WTC11 (cell line): ENCODE measurements around the gene SMYD1. TPM values are rescaled to one million over a fixed set of nuclear protein-coding genes. Genes with fewer than 3 reads are reported as not detected.

Experiments
- ATAC-seq: fragments of 200-7000 bp; cut with Tn5 transposase; 2 replicates; pipeline ENCODE4 v1.10.0; 2021; ENCODE audit warnings: mild to moderate bottlenecking, moderate library complexity
- CTCF ChIA-PET: fragments of 300-600 bp; sonication (Branson Sonifier 250); formaldehyde crosslinking; loops from one replicate; lab custom pipeline; 2021; ENCODE audit warnings: antibody characterized with exemption; lab: Charles Lee
- POLR2A ChIA-PET: fragments of 350-600 bp; sonication (Branson Sonifier 250); formaldehyde crosslinking; loops from one replicate; lab custom pipeline; 2021; ENCODE audit warnings: antibody characterized with exemption; lab: Charles Lee
- DNase-seq: peaks from one replicate; pipeline ENCODE4 v3.0.0; 2021; ENCODE audit warnings: low spot score
- H3K27ac Mint-ChIP-seq: 2 replicates; pipeline ENCODE4 v1.8.0; 2021; ENCODE audit warnings: mixed read lengths
- H3K27me3 Mint-ChIP-seq: 2 replicates; pipeline ENCODE4 v1.8.0; 2021; ENCODE audit warnings: low read depth, mild to moderate bottlenecking, moderate library complexity, mixed read lengths
- H3K36me3 Mint-ChIP-seq: 2 replicates; pipeline ENCODE4 v1.8.0; 2021; ENCODE audit warnings: mixed read lengths
- H3K4me1 Mint-ChIP-seq: 2 replicates; pipeline ENCODE4 v1.8.0; 2022; ENCODE audit warnings: mixed read lengths
- H3K4me3 Mint-ChIP-seq: 2 replicates; pipeline ENCODE4 v1.8.0; 2021; ENCODE audit warnings: mild to moderate bottlenecking, moderate library complexity, mixed read lengths
- H3K9me3 Mint-ChIP-seq: 2 replicates; pipeline ENCODE4 v1.8.0; 2021; ENCODE audit warnings: mixed read lengths
- AFF4 ChIP-seq: sonication (generic); formaldehyde crosslinking; IDR thresholded peaks from 2 replicates; pipeline ENCODE4 v1.8.1; 2023; ENCODE audit warnings: mild to moderate bottlenecking, missing genetic modification reagents, borderline replicate concordance
- CREB1 ChIP-seq: sonication (generic); formaldehyde crosslinking; IDR thresholded peaks from 2 replicates; pipeline ENCODE4 v1.8.0; 2023; ENCODE audit warnings: mild to moderate bottlenecking, missing genetic modification reagents
- ESRRA ChIP-seq: sonication (generic); formaldehyde crosslinking; IDR thresholded peaks from 2 replicates; pipeline ENCODE4 v1.8.1; 2022; ENCODE audit warnings: mild to moderate bottlenecking, missing genetic modification reagents, borderline replicate concordance
- FOXP1 ChIP-seq: sonication (generic); formaldehyde crosslinking; IDR thresholded peaks from 2 replicates; pipeline ENCODE4 v1.8.0; 2022; ENCODE audit warnings: missing genetic modification reagents, mild to moderate bottlenecking, moderate library complexity, borderline replicate concordance
- KAT7 ChIP-seq: sonication (generic); formaldehyde crosslinking; IDR thresholded peaks from 2 replicates; pipeline ENCODE4 v1.8.1; 2023; ENCODE audit warnings: missing genetic modification reagents, mild to moderate bottlenecking, borderline replicate concordance
- MYBL2 ChIP-seq: sonication (generic); formaldehyde crosslinking; IDR thresholded peaks from 2 replicates; pipeline ENCODE4 v1.8.1; 2023; ENCODE audit warnings: mild to moderate bottlenecking, moderate library complexity, missing genetic modification reagents
- NFYB ChIP-seq: sonication (generic); formaldehyde crosslinking; conservative IDR thresholded peaks from 2 replicates; pipeline ENCODE4 v1.8.0; 2022; ENCODE audit warnings: low read depth, missing genetic modification reagents
- NR3C1 ChIP-seq: sonication (generic); formaldehyde crosslinking; conservative IDR thresholded peaks from 2 replicates; pipeline ENCODE4 v1.8.1; 2023; ENCODE audit warnings: low read depth, mild to moderate bottlenecking, missing genetic modification reagents
- PREB ChIP-seq: sonication (generic); formaldehyde crosslinking; IDR thresholded peaks from 2 replicates; pipeline ENCODE4 v1.8.1; 2022; ENCODE audit warnings: mild to moderate bottlenecking, missing genetic modification reagents, moderate library complexity, borderline replicate concordance
- RORB ChIP-seq: fragments of 250-450 bp; sonication (Bioruptor Pico); IDR thresholded peaks from 2 replicates; pipeline ENCODE4 v1.9.0; 2021; ENCODE audit warnings: mild to moderate bottlenecking
- SOX15 ChIP-seq: fragments of 250-450 bp; sonication (Bioruptor Pico); IDR thresholded peaks from 2 replicates; pipeline ENCODE4 v1.9.0; 2021; ENCODE audit warnings: mild to moderate bottlenecking
- ZNF121 ChIP-seq: sonication (generic); formaldehyde crosslinking; IDR thresholded peaks from 2 replicates; pipeline ENCODE4 v1.8.0; 2023; ENCODE audit warnings: missing genetic modification reagents
- ZNF263 ChIP-seq: sonication (generic); formaldehyde crosslinking; IDR thresholded peaks from 2 replicates; pipeline ENCODE4 v1.8.1; 2022; ENCODE audit warnings: low read depth, mild to moderate bottlenecking, moderate library complexity, missing genetic modification reagents
- ZNF317 ChIP-seq: sonication (generic); formaldehyde crosslinking; IDR thresholded peaks from 2 replicates; pipeline ENCODE4 v1.8.1; 2023; ENCODE audit warnings: low read depth, mild to moderate bottlenecking, moderate library complexity, missing genetic modification reagents, borderline replicate concordance
- ZNF532 ChIP-seq: fragments of 250-450 bp; sonication (Bioruptor Pico); IDR thresholded peaks from 2 replicates; pipeline ENCODE4 v1.9.0; 2021; ENCODE audit warnings: mild to moderate bottlenecking, borderline replicate concordance
- ZSCAN18 ChIP-seq: fragments of 250-450 bp; sonication (Bioruptor Pico); IDR thresholded peaks from 2 replicates; pipeline ENCODE4 v2.1.2; 2022; ENCODE audit warnings: mild to moderate bottlenecking, moderate library complexity
- total RNA-seq: library from RNA; stranded (reverse); gene quantifications from 3 replicates; pipeline ENCODE4 v1.2.3, GENCODE V29; 2021
- TF ChIP-seq, protein P1 (sequence below): fragments of 200-600 bp; IDR thresholded peaks from 2 replicates; pipeline ENCODE4 v1.8.0; 2022; ENCODE audit warnings: antibody characterized with exemption
- TF ChIP-seq, protein P2 (sequence below): sonication (generic); formaldehyde crosslinking; IDR thresholded peaks from 2 replicates; pipeline ENCODE4 v1.8.0; 2022; ENCODE audit warnings: mild to moderate bottlenecking, missing genetic modification reagents

Gene SMYD1
- total RNA-seq, 1 experiment from 2014 or later, result not detected

GRCh38 chr2:88048541-88048940 is 19.1 kb upstream of the SMYD1 start:
- Mint-ChIP-seq H3K4me3 (no peak overlapping the region), H3K9me3 (no peaks in the 10 kb centered on the region), H3K27ac (no peak overlapping the region), H3K36me3 (no peaks in the 10 kb centered on the region), H3K4me1 (peaks cover 3% of the 10 kb centered on the region), H3K27me3 (no peaks in the 10 kb centered on the region)
- ChIA-PET CTCF (no interaction called here), POLR2A (no interaction called here)
- DNase-seq (no peak), ATAC-seq (no peak)
- TF ChIP-seq, protein P1, sequence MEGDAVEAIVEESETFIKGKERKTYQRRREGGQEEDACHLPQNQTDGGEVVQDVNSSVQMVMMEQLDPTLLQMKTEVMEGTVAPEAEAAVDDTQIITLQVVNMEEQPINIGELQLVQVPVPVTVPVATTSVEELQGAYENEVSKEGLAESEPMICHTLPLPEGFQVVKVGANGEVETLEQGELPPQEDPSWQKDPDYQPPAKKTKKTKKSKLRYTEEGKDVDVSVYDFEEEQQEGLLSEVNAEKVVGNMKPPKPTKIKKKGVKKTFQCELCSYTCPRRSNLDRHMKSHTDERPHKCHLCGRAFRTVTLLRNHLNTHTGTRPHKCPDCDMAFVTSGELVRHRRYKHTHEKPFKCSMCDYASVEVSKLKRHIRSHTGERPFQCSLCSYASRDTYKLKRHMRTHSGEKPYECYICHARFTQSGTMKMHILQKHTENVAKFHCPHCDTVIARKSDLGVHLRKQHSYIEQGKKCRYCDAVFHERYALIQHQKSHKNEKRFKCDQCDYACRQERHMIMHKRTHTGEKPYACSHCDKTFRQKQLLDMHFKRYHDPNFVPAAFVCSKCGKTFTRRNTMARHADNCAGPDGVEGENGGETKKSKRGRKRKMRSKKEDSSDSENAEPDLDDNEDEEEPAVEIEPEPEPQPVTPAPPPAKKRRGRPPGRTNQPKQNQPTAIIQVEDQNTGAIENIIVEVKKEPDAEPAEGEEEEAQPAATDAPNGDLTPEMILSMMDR, result no peak
- TF ChIP-seq ZNF263, result no peak
- no peak for TF ChIP-seq ZNF532 (CRISPR knock-in tag)
- TF ChIP-seq ZSCAN18, result no peak
- TF ChIP-seq ZNF121, result no peak
- no peak for TF ChIP-seq SOX15 (CRISPR knock-in tag)
- no peak for TF ChIP-seq FOXP1
- TF ChIP-seq ZNF317 (CRISPR knock-in tag), result no peak
- no peak for TF ChIP-seq NFYB (CRISPR knock-in tag)
- no peak for TF ChIP-seq ESRRA (CRISPR knock-in tag)
- TF ChIP-seq NR3C1, result no peak
- TF ChIP-seq CREB1 (CRISPR knock-in tag), result no peak
- no peak for TF ChIP-seq KAT7 (CRISPR knock-in tag)
- no peak for TF ChIP-seq PREB (CRISPR knock-in tag)
- TF ChIP-seq, protein P2, sequence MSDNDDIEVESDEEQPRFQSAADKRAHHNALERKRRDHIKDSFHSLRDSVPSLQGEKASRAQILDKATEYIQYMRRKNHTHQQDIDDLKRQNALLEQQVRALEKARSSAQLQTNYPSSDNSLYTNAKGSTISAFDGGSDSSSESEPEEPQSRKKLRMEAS (CRISPR knock-in tag), result no peak
- no peak for TF ChIP-seq RORB
- TF ChIP-seq AFF4 (CRISPR knock-in tag), result no peak
- TF ChIP-seq MYBL2 (CRISPR knock-in tag), result no peak
